Kidney (tissue), 14 donors: Measurements from ENCODE around the gene RAC2. TPM values are rescaled to one million over a fixed set of nuclear protein-coding genes. Genes with fewer than 3 reads are reported as not detected.

ENCODE experiments used
- DNase-seq, 5 donors: peaks; one replicate each; pipeline ENCODE4 v3.0.0-alpha.2; 2013 to 2020
- FAIRE-seq: peaks from 2 replicates; lab custom pipeline; 2012; peaks lifted over from hg19 to GRCh38; lab: Jason Lieb, UNC
- H3K27ac ChIP-seq, 2 donors: one replicate each; pipeline ENCODE4 v1.7.0; 2013; ENCODE audit warnings: low read depth in 2 of 2, low read length in 2 of 2, inconsistent platforms in 1 of 2
- H3K27me3 ChIP-seq: one replicate; pipeline ENCODE4 v1.7.1; 2013; ENCODE audit warnings: low read length, inconsistent platforms; ENCODE audit not compliant: control insufficient read depth, insufficient read depth
- H3K36me3 ChIP-seq, 3 donors: one replicate each; pipeline versions ENCODE4 v1.7.0 to v1.7.1; 2013; ENCODE audit warnings: low read length in 3 of 3, control low read depth in 1 of 3, inconsistent platforms in 1 of 3; ENCODE audit not compliant: insufficient read depth in 3 of 3, control insufficient read depth in 2 of 3
- H3K4me1 ChIP-seq, 3 donors: one replicate each; pipeline versions ENCODE4 v1.7.0 to v1.7.1; 2013; ENCODE audit warnings: low read length in 3 of 3, inconsistent platforms in 1 of 3, low read depth in 1 of 3; ENCODE audit not compliant: control insufficient read depth in 2 of 3, insufficient read depth in 2 of 3
- H3K4me3 ChIP-seq, 3 donors: one replicate each; pipeline versions ENCODE4 v1.7.0 to v1.8.1; 2013; ENCODE audit warnings: low read length in 3 of 3, control low read depth in 1 of 3, inconsistent platforms in 1 of 3
- H3K9ac ChIP-seq, 3 donors: one replicate each; pipeline versions ENCODE4 v1.7.0 to v1.7.1; 2013; ENCODE audit warnings: low read length in 3 of 3, control low read depth in 1 of 3, inconsistent platforms in 1 of 3
- H3K9me3 ChIP-seq, 3 donors: one replicate each; pipeline versions ENCODE4 v1.7.0 to v1.7.1; 2013; ENCODE audit warnings: low read length in 3 of 3, control low read depth in 1 of 3, inconsistent platforms in 1 of 3; ENCODE audit not compliant: control insufficient read depth in 2 of 3, insufficient read depth in 1 of 3
- CTCF ChIP-seq: IDR thresholded peaks from 3 replicates; pipeline ENCODE4 v1.5.1; 2012; ENCODE audit warnings: mild to moderate bottlenecking, moderate library complexity, borderline replicate concordance; ENCODE audit not compliant: insufficient read depth; ENCODE audit errors: extremely low read depth
- intact Hi-C: fragments of 100-400 bp; cut with DNase I; formaldehyde crosslinking; loops from one replicate; pipeline ENCODE4 v1.11.1; 2022
- polyA plus RNA-seq: library from polyadenylated mRNA; stranded (reverse); fragments of 350-450 nt; fragmentation: Illumina TruSeq; extraction: RNeasy Lipid Tissue Mini Kit (QIAGEN cat#74804); gene quantifications from one replicate; pipeline ENCODE4 v1.2.3, GENCODE V29; 2014; ENCODE audit warnings: low read depth, low replicate concordance; ENCODE audit not compliant: insufficient read depth
- total RNA-seq: library from RNA; stranded (reverse); fragmentation: NEBNext Ultra II Directional; extraction: Animal tissue kit (Norgen Biotek cat#: 25700); gene quantifications from one replicate; pipeline ENCODE4 v1.2.1, GENCODE V29; 2021
- donor health status: control.
- donor health status: control.
- donor health status: control.
- donor health status: control.
- donor health status: control.
- donor health status: DM: yes; HTN: yes; CAD: no.
- donor health status: Normal renal cell carcinoma (clear cell type).

The RAC2 gene
- total and polyA plus RNA-seq, 2 donors from 2014 or later, result 4.5 to 38.6 TPM

- Histone ChIP-seq H3K9ac (no peak overlapping the region), H3K4me3 (no peak overlapping the region), H3K27me3 (no peaks in the 10 kb centered on the region), H3K36me3 (no peaks in the 10 kb centered on the region), H3K27ac (no peak overlapping the region), H3K4me1 (peaks cover 4 to 20% (median 18%) of the 10 kb centered on the region in 3 donors), H3K9me3 (no peaks in the 10 kb centered on the region)
- no peak for FAIRE-seq
- intact Hi-C loops, result no loop called here
- peak in 2 of 5 donors; percentile 32 to 61 for DNase-seq
- TF ChIP-seq CTCF, result no peak
Observed at GRCh38 chr22:37182101-37182948, 61.7 kb downstream of the RAC2 start.

GRCh38 chr22:37181681-37182080 is 62.4 kb downstream of the RAC2 start:
- peaks cover 0 to 15% (median 14%) of the 10 kb centered on the region in 3 donors for H3K4me1 ChIP-seq
- H3K4me3 ChIP-seq, result no peak overlapping the region
- intact Hi-C loops, result no loop called here
- TF ChIP-seq CTCF, result no peak
- DNase-seq (no peak), FAIRE-seq (no peak)
- no peaks in the 10 kb centered on the region for H3K27me3 ChIP-seq
- H3K9me3 ChIP-seq, result no peaks in the 10 kb centered on the region
- H3K27ac ChIP-seq, result no peak overlapping the region
- H3K9ac ChIP-seq, result no peak overlapping the region
- H3K36me3 ChIP-seq, result no peaks in the 10 kb centered on the region

- DNase-seq, result peak in 1 of 5 donors; percentile 73
- no peaks in the 10 kb centered on the region for H3K36me3 ChIP-seq
- H3K27ac ChIP-seq, result peak overlapping the region in 1 of 2 donors; percentile 3
- H3K9ac ChIP-seq, result no peak overlapping the region
- TF ChIP-seq CTCF, result no peak
- H3K9me3 ChIP-seq, result no peaks in the 10 kb centered on the region
- no peak for FAIRE-seq
- intact Hi-C loops, result no loop called here
- no peak overlapping the region for H3K4me3 ChIP-seq
- peaks cover 0 to 23% (median 9%) of the 10 kb centered on the region in 3 donors for H3K4me1 ChIP-seq
- no peaks in the 10 kb centered on the region for H3K27me3 ChIP-seq
Observed at GRCh38 chr22:37180531-37181231, 63.4 kb downstream of the RAC2 start.
